ENCODE measurements around the gene KRTAP9-2.
"Not testable (repeated sequence)": the region's sequence is repeated elsewhere in the genome, so short reads cannot be mapped to it uniquely, and the experiment has no call there.

Gene KRTAP9-2

DNA sequence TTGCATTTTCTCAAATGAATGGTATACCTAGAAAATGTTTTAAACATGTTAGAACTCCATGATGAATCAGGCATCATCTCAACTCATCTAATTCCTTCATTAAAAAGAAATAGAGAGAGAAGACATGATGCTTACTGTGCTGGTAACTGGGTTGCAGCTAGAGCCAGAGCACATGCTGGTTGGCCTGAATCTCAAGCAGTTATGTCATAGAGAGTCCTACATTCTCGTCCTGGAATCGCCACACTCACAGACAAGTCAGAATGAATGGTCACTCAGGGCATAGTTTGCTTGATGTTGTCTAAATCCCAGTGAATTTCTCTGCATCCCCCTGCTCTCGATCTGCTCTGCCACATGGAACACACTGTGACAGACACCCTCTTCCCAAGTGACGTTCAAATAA is 10.7 kb downstream of the KRTAP9-2 start:
- DNase-seq = not testable (repeated sequence)

DNA sequence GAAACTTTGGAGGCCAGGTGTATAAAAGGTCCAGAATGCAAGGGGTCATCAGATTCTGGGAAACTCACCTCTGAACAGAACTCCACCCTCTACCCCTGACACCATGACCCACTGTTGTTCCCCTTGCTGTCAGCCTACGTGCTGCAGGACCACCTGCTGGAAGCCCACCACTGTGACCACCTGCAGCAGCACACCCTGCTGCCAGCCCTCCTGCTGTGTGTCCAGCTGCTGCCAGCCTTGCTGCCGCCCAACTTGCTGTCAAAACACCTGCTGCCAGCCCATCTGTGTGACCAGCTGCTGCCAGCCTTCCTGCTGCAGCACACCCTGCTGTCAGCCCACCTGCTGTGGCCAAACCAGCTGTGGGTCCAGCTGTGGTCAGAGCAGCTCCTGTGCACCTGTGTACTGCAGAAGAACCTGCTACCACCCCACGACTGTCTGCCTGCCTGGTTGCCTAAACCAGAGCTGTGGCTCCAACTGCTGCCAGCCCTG is 11.5 kb downstream of the KRTAP9-2 start, which contains the start of gene KRTAP9-8:
Gene KRTAP9-8, plus strand, starts transcription at position 51 of the 489 bp plus-strand sequence. Its CDS starts 53 bp downstream, at position 104.
- not testable (repeated sequence) for DNase-seq

DNA sequence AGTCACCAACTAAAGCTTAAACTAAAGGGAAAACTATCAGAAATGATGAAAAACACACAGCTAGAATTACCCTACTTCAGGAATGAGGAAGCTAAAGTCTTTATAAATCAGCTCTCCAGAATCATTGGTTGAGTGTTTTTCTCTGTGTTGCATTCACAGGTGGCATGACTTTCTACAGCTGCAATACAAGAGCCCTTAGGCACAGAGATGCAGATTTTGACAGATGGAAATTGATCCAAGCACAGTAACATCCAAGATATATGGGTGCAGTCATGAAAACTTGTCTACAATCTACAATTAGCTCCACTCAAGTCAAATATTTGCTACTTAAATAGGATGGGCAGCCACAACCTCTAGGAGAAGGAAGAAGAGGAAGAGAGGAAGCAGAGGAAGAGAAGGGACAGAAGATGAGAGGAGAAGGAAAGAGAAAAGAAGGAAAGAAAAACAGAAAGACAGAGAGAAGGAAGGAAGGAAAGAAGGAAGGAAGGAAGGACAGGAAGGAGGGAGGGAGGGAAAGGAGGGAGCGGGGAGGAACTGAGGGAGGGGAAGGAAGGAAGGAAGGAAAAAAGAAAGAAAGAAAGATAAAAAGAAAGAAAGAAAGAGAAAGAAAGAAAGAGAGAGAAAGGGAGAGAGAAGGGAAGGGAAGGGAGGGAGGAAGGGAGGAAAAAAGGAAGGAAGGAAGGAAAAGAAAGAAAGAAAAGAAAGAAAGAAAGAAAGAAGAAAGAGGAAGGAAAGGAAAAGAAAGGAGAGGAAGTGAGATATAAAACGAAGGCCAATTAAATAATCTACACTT is 20.7 kb downstream of the KRTAP9-2 start:
- DNase-seq = not testable (repeated sequence)

DNA sequence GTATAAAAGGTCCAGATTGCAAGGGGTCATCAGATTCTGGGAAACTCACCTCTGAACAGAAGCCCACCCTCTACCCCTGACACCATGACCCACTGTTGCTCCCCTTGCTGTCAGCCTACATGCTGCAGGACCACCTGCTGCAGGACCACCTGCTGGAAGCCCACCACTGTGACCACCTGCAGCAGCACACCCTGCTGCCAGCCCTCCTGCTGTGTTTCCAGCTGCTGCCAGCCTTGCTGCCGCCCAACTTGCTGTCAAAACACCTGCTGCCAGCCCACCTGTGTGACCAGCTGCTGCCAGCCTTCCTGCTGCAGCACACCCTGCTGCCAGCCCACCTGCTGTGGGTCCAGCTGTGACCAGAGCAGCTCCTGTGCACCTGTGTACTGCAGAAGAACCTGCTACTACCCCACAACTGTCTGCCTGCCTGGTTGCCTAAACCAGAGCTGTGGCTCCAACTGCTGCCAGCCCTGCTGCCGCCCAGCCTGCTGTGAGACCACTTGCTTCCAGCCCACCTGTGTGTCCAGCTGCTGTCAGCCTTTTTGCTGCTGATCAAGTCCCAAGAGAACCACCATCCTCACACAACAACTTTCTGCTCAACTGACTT is 23.3 kb downstream of the KRTAP9-2 start, which contains the start of gene KRTAP9-4:
Gene KRTAP9-4, plus strand, starts transcription at position 51 of the 604 bp plus-strand sequence. Its CDS starts 34 bp downstream, at position 85.
- DNase-seq = not testable (repeated sequence)

DNA sequence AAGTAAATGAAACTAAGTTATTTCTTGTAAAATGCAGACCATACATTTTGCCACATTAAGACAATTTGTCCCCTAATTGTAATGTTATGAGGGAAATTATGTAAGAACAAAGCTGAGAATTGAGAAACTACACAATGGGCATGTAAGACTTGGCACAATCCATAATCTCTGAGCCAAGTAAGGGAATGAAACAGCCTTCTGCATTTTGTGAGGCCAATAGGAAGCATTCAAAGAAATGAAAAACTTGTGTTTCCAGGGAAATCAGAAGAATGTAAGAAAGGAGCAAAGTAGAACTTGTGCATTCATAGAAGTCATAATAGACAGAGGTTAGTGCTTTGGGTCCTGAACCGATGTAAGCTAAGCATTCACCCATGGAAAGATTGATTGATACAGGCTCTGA is 24.8 kb downstream of the KRTAP9-2 start:
- no peak for DNase-seq

DNA sequence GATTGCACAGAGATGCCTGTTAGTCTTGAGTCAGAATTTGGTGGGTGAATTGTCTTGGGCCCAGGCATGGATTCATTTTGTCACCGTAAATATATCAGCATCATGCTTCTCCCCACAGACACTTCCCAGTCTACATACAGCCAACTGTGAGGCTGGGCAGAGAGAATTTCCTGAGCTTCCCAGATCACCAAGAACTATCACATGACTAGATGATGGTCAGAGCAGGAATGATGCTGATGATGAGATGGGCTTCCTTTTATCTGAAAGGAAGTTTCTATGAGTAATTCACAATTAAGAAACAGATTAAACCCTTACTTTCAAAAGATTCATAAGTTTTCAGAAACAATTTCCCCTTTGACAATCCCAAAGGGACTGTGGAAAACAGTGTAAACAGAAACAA is 28.4 kb downstream of the KRTAP9-2 start:
- no peak for DNase-seq

DNA sequence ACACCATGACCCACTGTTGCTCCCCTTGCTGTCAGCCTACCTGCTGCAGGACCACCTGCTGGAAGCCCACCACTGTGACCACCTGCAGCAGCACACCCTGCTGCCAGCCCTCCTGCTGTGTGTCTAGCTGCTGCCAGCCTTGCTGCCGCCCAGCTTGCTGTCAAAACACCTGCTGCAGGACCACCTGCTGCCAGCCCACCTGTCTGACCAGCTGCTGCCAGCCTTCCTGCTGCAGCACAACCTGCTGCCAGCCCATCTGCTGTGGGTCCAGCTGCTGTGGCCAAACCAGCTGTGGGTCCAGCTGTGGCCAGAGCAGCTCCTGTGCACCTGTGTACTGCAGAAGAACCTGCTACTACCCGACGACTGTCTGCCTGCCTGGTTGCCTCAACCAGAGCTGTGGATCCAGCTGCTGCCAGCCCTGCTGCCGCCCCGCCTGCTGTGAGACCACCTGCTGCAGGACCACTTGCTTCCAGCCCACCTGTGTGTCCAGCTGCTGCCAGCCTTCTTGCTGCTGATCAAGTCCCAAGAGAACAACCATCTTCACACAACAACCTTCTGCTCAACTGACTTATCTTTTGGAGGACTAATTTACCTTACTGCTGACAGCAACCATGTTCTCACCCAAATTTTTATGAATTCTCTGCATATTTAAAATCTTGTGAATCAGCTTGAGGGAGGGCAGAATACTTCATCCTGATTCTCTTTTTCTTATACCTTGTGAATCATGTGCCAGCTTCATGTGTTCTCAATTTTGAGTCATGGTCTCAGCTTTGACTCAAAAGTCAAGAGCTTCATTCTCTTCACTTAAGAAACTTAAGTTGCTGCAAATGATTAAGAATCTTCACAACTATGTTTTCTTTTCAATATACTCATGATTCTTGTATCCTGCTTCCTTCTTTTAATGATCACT is 29.2 kb downstream of the KRTAP9-2 start, which contains the start of gene KRTAP9-9:
Gene KRTAP9-9, plus strand, starts transcription at position 4 of the 910 bp plus-strand sequence.
- DNase-seq = not testable (repeated sequence)

DNA sequence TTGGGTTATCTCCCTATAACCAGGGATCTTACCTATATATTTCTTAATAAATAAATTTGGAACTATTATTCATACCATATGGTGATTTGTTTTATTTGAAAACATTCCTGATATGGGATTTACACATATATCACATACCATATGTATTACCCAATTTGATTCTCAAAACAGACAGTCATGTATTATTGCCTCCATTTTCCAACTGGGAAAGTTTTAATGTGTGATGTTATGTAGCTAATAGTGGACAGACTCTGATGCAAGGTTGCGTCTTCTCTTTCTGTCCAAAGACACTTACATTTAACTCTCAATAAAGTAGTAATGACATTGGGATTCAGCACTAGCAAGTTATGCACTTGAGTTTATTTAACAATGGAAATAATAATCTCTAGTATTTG is 29.8 kb downstream of the KRTAP9-2 start:
- no peak for DNase-seq

DNA sequence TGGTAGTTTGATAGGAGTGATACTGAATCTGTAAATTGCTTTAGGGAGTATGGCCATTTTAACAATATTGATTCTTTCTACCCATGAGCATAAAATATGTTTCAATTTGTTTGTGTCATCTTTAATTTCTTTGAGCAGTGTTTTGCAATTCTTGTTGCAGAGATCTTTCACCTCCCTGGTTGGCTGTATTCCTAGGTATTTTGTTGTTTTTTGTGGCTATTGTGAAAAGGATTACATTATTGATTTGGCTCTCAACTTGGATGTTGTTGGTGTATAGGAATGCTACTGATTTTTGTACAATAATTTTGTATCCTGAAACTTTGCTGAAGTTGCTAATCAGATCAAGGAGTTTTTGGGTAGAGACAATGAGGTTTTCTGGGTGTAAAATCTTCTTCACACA is 32.0 kb downstream of the KRTAP9-2 start:
- no peak for DNase-seq

DNA sequence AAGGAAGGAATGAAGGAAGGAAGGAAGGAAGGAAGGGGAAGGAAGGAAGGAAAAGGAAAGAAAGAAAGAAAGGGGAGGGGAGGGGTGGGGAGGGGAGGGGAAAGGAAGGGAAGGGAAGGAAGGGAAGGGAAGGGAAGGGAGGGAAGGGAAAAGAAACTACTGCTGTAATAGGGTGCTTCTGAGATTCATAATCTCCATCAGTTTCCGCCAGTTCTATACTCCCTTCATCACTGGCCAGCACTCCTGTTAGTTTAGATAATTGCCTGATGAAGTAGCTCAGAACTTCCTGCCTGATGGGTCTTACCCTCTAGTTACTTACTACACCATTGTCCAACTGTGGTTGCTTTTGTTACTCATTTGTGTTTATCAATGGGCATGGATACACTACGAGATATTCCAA is 36.8 kb downstream of the KRTAP9-2 start:
- no peak for DNase-seq

DNA sequence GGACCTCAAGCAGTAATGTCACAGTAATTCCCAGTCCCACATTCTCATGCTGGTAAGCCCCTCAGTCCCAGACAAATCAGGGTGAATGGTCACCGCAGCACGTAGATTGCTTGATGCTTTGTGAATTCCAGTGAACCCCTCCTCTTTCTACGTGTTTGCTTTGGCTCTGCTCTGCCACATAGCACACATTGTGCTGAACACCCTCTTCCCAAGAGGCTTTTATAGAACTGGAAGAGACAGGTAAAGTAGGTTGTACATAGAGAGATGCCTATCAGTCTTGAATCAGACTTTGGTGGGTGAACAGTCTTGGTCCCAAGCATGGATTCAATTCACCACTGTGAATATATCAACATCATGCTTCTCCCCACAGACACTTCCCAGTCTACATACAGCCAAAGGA is 38.2 kb downstream of the KRTAP9-2 start:
- no peak for DNase-seq

DNA sequence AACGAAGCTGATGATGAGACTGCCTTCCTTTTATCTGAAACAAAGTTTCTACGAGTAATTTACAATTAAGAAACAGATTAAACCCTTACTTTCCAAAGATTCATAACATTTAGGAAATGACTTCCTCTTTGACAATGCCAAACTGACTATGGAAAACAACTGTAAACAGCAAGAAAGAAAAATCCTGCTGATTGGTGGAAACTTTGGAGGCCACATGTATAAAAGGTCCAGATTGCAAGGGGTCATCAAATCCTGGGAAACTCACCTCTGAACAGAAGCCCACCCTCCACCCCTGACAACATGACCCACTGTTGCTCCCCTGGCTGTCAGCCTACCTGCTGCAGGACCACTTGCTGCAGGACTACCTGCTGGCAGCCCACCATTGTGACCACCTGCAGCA is 38.6 kb downstream of the KRTAP9-2 start, which contains the start of gene KRTAP9-6:
Gene KRTAP9-6, plus strand, starts transcription at position 301 of the 400 bp plus-strand sequence. Its CDS starts 0 bp downstream, at position 301.
- no peak for DNase-seq

DNA sequence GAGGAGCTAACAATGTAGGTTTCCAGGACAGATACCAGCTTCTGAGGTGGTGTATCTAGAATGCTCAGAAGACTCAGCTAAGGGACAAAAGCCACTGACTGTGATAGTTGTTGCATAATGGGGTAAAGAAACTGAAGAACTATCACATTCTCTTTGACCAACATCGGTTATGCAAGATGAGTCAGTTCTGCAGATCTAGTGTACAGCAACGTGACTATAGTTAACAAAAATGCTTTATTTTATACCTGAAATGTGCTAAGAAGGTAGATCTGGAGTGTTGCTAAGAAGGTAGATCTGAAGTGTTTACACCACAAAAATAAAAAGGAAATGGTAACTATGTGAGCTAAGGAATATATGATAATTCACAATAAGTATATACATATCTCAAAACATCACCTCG is 41.3 kb downstream of the KRTAP9-2 start:
- no peak for DNase-seq

DNA sequence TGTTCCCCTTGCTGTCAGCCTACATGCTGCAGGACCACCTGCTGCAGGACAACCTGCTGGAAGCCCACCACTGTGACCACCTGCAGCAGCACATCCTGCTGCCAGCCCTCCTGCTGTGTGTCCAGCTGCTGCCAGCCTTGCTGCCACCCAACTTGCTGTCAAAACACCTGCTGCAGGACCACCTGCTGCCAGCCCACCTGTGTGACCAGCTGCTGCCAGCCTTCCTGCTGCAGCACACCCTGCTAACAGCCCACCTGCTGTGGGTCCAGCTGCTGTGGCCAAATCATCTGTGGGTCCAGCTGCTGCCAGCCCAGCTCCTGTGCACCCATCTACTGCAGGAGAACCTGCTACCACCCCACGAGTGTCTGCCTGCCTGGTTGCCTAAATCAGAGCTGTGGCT is 44.9 kb downstream of the KRTAP9-2 start:
- not testable (repeated sequence) for DNase-seq

DNA sequence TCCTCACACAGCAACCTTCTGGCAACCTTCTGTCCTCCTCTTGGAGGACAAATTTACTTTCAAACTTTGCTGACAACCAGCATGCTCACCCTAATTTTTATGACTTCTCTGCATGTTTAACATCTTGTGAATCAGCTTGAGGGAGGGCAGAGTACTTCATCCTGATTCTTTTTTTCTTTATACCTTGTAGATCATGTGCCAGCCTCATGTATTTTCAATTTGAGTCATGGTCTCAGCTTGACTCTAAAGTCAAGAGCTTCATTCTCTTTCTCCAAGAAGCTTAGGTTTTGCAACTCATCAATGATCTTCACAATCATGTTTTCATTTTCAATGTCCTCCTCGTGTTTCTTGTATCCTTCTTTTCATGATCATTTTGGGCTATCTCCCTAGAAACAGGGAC is 45.4 kb downstream of the KRTAP9-2 start:
- no peak for DNase-seq

DNA sequence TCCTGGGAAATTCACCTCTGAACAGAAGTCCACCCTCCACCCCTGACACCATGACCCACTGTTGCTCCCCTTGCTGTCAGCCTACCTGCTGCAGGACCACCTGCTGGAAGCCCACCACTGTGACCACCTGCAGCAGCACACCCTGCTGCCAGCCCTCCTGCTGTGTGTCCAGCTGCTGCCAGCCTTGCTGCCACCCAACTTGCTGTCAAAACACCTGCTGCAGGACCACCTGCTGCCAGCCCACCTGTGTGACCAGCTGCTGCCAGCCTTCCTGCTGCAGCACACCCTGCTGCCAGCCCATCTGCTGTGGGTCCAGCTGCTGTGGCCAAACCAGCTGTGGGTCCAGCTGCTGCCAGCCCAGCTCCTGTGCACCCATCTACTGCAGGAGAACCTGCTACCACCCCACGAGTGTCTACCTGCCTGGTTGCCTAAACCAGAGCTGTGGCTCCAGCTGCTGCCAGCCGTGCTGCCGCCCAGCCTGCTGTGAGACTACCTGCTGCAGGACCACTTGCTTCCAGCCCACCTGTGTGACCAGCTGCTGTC is 49.3 kb downstream of the KRTAP9-2 start, which contains the start of gene KRTAP9-7:
Gene KRTAP9-7, plus strand, starts transcription at position 51 of the 543 bp plus-strand sequence. Its CDS starts 0 bp downstream, at position 51.
- not testable (repeated sequence) for DNase-seq
